Neural progenitor cell (in vitro differentiated cells): ENCODE results near the gene NFATC1. TPM values are rescaled to one million over a fixed set of nuclear protein-coding genes. Genes with fewer than 3 reads are reported as not detected.

ENCODE experiments used
- DNase-seq: peaks from one replicate; pipeline ENCODE4 v3.0.0-alpha.2; 2016; ENCODE audit warnings: low spot score
- H2AFZ ChIP-seq: fragments of 200-600 bp; sonication (generic); replicated peaks from 2 replicates; pipeline ENCODE4 v1.6.1; 2016; ENCODE audit warnings: antibody characterized with exemption
- H3F3A ChIP-seq: fragments of 200-600 bp; sonication (generic); 2 replicates; pipeline ENCODE4 v1.6.1; 2016; ENCODE audit warnings: antibody characterized with exemption, low read depth
- H3K27ac ChIP-seq: fragments of 200-600 bp; sonication (generic); 2 replicates; pipeline ENCODE4 v1.5.1; 2016; ENCODE audit warnings: mild to moderate bottlenecking
- H3K27me3 ChIP-seq: fragments of 200-600 bp; sonication (generic); 2 replicates; pipeline ENCODE4 v1.6.1; 2016; ENCODE audit warnings: mild to moderate bottlenecking, moderate library complexity
- H3K36me3 ChIP-seq: fragments of 200-600 bp; sonication (generic); 2 replicates; pipeline ENCODE4 v1.5.1; 2016
- H3K4me1 ChIP-seq: fragments of 200-600 bp; sonication (generic); 2 replicates; pipeline ENCODE4 v1.6.1; 2016; ENCODE audit warnings: mixed run types
- H3K4me2 ChIP-seq: fragments of 200-600 bp; sonication (generic); 2 replicates; pipeline ENCODE4 v1.6.1; 2016
- H3K4me3 ChIP-seq: fragments of 200-600 bp; sonication (generic); 2 replicates; pipeline ENCODE4 v1.5.1; 2016
- H3K79me2 ChIP-seq: fragments of 200-600 bp; sonication (generic); 2 replicates; pipeline ENCODE4 v1.6.1; 2016; ENCODE audit warnings: low read depth
- H3K9ac ChIP-seq: fragments of 200-600 bp; sonication (generic); 2 replicates; pipeline ENCODE4 v1.6.1; 2016
- H3K9me3 ChIP-seq: fragments of 200-600 bp; sonication (generic); 2 replicates; pipeline ENCODE4 v1.5.1; 2016; ENCODE audit warnings: low read depth
- H4K20me1 ChIP-seq: fragments of 200-600 bp; sonication (generic); 2 replicates; pipeline ENCODE4 v1.6.1; 2016; ENCODE audit warnings: low read depth
- H3K27ac Mint-ChIP-seq: 3 replicates; pipeline ENCODE4 v1.8.0; 2021; ENCODE audit warnings: mixed read lengths
- H3K27me3 Mint-ChIP-seq: 2 replicates; pipeline ENCODE4 v1.8.0; 2022; ENCODE audit warnings: low read depth, mild to moderate bottlenecking, inconsistent platforms, moderate library complexity, mixed read lengths; ENCODE audit not compliant: insufficient read depth
- H3K36me3 Mint-ChIP-seq: 3 replicates; pipeline ENCODE4 v1.8.0; 2021; ENCODE audit warnings: mixed read lengths
- H3K4me1 Mint-ChIP-seq: 3 replicates; pipeline ENCODE4 v1.8.0; 2021; ENCODE audit warnings: mixed read lengths
- H3K4me3 Mint-ChIP-seq: 3 replicates; pipeline ENCODE4 v1.8.0; 2021; ENCODE audit warnings: mild to moderate bottlenecking, moderate library complexity, mixed read lengths
- H3K9me3 Mint-ChIP-seq: 3 replicates; pipeline ENCODE4 v1.8.0; 2020; ENCODE audit warnings: mixed read lengths
- CTCF ChIP-seq: fragments of 200-600 bp; sonication (generic); IDR thresholded peaks from 2 replicates; pipeline ENCODE4 v1.5.1; 2017; ENCODE audit warnings: antibody characterized with exemption, mild to moderate bottlenecking
- EZH2 ChIP-seq: fragments of 200-600 bp; sonication (generic); IDR thresholded peaks from 2 replicates; pipeline ENCODE4 v1.6.1; 2017; ENCODE audit warnings: antibody characterized with exemption, mild to moderate bottlenecking, moderate library complexity
- EZH2phosphoT487 ChIP-seq: fragments of 200-600 bp; sonication (generic); IDR thresholded peaks from 2 replicates; pipeline ENCODE4 v1.6.1; 2017; ENCODE audit warnings: antibody characterized with exemption
- total RNA-seq: library from RNA; depleted of rRNA; stranded (reverse); fragments of >200 nt; gene quantifications from 2 replicates; pipeline ENCODE4 v1.2.3, GENCODE V29; 2015; ENCODE audit warnings: low replicate concordance

Gene NFATC1
- total RNA-seq, 1 donor from 2014 or later: 2.3 TPM

GRCh38 chr18:79542876-79543750 is 147.4 kb downstream of the NFATC1 start:
- no peak overlapping the region for H3K27ac ChIP-seq
- H3K36me3 ChIP-seq: no peaks in the 10 kb centered on the region
- H3K9ac ChIP-seq: no peak overlapping the region
- Mint-ChIP-seq H3K27me3 (peaks cover 13% of the 10 kb centered on the region), H3K4me3 (no peak overlapping the region), H3K27ac (no peak overlapping the region), H3K4me1 (peaks cover 8% of the 10 kb centered on the region), H3K36me3 (no peaks in the 10 kb centered on the region), H3K9me3 (peaks cover 15% of the 10 kb centered on the region)
- TF ChIP-seq CTCF (no peak), EZH2phosphoT487 (no peak), EZH2 (no peak)
- H3K4me1 ChIP-seq: peaks cover 4% of the 10 kb centered on the region
- no peak overlapping the region for H3K4me2 ChIP-seq
- no peak overlapping the region for H3K4me3 ChIP-seq
- no peaks in the 10 kb centered on the region for H4K20me1 ChIP-seq
- H3F3A ChIP-seq: no peaks in the 10 kb centered on the region
- no peaks in the 10 kb centered on the region for H3K9me3 ChIP-seq
- DNase-seq: no peak
- H3K27me3 ChIP-seq: no peaks in the 10 kb centered on the region
- H3K79me2 ChIP-seq: no peaks in the 10 kb centered on the region
- no peak overlapping the region for H2AFZ ChIP-seq

GRCh38 chr18:79543861-79544385 is 148.2 kb downstream of the NFATC1 start:
- Histone ChIP-seq H3K9me3 (no peaks in the 10 kb centered on the region), H4K20me1 (no peaks in the 10 kb centered on the region), H3K27ac (no peak overlapping the region), H2AFZ (no peak overlapping the region), H3K27me3 (no peaks in the 10 kb centered on the region), H3K36me3 (no peaks in the 10 kb centered on the region), H3K4me1 (peaks cover 4% of the 10 kb centered on the region), H3K9ac (no peak overlapping the region), H3K79me2 (no peaks in the 10 kb centered on the region), H3K4me3 (no peak overlapping the region), H3K4me2 (no peak overlapping the region), H3F3A (no peaks in the 10 kb centered on the region)
- H3K9me3 Mint-ChIP-seq: peaks cover 11% of the 10 kb centered on the region
- peaks cover 8% of the 10 kb centered on the region for H3K4me1 Mint-ChIP-seq
- H3K4me3 Mint-ChIP-seq: no peak overlapping the region
- TF ChIP-seq CTCF (no peak), EZH2 (no peak), EZH2phosphoT487 (no peak)
- H3K27ac Mint-ChIP-seq: no peak overlapping the region
- H3K36me3 Mint-ChIP-seq: no peaks in the 10 kb centered on the region
- peaks cover 10% of the 10 kb centered on the region for H3K27me3 Mint-ChIP-seq
- DNase-seq: no peak

- H3K4me2 ChIP-seq: no peak overlapping the region
- no peaks in the 10 kb centered on the region for H3K79me2 ChIP-seq
- Mint-ChIP-seq H3K4me1 (peaks cover 8% of the 10 kb centered on the region), H3K27me3 (peaks cover 10% of the 10 kb centered on the region), H3K36me3 (no peaks in the 10 kb centered on the region), H3K9me3 (peaks cover 7% of the 10 kb centered on the region), H3K4me3 (no peak overlapping the region), H3K27ac (no peak overlapping the region)
- TF ChIP-seq CTCF: no peak
- TF ChIP-seq EZH2: no peak
- no peak for TF ChIP-seq EZH2phosphoT487
- H3K9ac ChIP-seq: no peak overlapping the region
- peaks cover 4% of the 10 kb centered on the region for H3K4me1 ChIP-seq
- DNase-seq: no peak
- no peaks in the 10 kb centered on the region for H3K27me3 ChIP-seq
- no peak overlapping the region for H3K27ac ChIP-seq
- H3F3A ChIP-seq: no peaks in the 10 kb centered on the region
- H3K9me3 ChIP-seq: no peaks in the 10 kb centered on the region
- no peaks in the 10 kb centered on the region for H4K20me1 ChIP-seq
- H2AFZ ChIP-seq: no peak overlapping the region
- H3K36me3 ChIP-seq: no peaks in the 10 kb centered on the region
- no peak overlapping the region for H3K4me3 ChIP-seq
These were observed 148.7 kb downstream of the NFATC1 start for GRCh38 chr18:79544386-79544963.
